ENCODE results near the gene KRTAP10-8. TPM values are rescaled to one million over a fixed set of nuclear protein-coding genes. Genes with fewer than 3 reads are reported as not detected.

The KRTAP10-8 gene
- polyA plus RNA-seq, 1 experiment = not detected

DNA sequence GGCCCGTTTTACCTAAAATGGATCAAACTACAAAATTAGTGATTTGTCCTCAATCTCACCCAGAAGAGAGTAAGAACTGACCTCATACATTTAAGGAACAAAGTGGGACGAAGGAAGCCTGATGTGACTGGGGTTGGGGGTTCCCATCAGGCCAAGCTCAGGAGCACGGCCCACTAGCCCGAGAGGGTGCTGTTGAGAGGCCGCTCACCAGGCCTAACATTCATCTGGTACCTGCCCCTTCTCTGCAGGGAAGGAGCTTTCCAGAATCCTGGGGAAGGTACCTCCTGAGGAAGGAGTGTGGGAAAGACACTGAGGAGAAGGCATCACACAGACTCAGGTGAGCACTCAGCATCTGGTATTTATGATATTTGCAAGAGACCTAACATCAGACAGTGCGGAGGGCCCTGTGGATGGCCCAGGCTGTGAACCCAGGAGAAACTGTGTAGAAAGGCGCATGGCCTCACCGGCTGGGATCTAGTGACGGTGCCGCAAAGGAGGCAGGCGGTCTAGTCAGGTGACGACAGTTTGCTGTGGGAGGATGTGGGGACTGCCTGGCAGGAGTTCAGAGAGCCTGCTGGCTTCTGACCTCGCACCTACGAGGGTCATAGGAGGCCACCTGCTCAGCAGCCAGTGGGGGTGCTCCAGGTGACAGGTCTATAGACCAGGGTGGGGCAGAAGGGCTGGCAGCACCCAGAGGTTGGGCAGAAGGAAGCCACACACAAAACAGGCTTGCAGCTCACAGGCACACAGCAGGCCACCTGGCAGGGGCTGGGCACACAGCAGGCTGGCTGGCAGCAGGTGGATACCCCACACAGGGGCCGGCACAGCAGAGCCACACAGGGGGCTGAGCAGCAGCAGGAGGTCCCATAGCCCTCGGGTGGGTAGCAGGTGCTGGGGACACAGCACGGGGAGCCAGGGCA lies 42.0 kb downstream of the KRTAP10-8 start:
- ChIA-PET CTCF (no interaction called here), POLR2A (no interaction called here)
- Histone ChIP-seq H3K4me3 (ENCODE audit: low read depth, low read length) (no peak overlapping the region), H3K27me3 (ENCODE audit: control insufficient read depth, insufficient read depth, low read length) (no peaks in the 10 kb centered on the region), H3K36me3 (ENCODE audit: control insufficient read depth, insufficient read depth, low read length) (no peaks in the 10 kb centered on the region)
- TF ChIP-seq, protein P1, sequence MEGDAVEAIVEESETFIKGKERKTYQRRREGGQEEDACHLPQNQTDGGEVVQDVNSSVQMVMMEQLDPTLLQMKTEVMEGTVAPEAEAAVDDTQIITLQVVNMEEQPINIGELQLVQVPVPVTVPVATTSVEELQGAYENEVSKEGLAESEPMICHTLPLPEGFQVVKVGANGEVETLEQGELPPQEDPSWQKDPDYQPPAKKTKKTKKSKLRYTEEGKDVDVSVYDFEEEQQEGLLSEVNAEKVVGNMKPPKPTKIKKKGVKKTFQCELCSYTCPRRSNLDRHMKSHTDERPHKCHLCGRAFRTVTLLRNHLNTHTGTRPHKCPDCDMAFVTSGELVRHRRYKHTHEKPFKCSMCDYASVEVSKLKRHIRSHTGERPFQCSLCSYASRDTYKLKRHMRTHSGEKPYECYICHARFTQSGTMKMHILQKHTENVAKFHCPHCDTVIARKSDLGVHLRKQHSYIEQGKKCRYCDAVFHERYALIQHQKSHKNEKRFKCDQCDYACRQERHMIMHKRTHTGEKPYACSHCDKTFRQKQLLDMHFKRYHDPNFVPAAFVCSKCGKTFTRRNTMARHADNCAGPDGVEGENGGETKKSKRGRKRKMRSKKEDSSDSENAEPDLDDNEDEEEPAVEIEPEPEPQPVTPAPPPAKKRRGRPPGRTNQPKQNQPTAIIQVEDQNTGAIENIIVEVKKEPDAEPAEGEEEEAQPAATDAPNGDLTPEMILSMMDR (IDR thresholded peaks at IDR 0.05; ENCODE audit: insufficient read depth, low read depth, low read length) = no peak
- no peak for DNase-seq (ENCODE audit: low read depth)

DNA sequence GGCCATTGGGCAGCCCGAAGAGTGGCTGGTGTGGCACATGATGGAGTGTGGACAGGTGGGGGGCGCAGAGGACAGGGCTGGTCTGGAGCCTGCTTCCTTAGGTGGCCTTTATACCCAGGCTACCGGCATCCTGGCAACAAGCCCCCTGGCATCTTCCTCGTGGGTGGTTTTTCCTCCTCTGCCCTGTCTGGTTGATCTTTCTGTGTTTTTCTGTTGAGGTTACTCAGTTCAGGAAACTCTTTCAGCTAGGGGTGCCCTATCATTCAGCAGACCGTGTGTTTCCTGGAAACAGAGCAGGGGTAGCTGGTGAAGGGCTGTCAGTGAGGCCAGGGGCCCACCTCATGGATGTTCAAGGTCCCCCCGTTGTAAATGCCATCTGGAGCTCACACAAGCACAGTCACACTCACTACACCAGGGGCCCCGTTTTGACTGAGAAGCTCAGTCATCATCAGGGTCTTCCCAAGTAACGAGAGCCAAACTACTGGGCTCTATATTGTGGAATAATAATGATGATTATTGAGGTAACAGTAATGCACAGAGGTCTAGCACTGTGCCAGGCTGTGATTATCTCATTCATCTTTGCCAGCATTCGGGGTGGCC lies 42.8 kb downstream of the KRTAP10-8 start, which contains the start of gene KRTAP12-4:
KRTAP12-4 (minus strand) TSS at position 84 of the 600 bp plus-strand sequence; CDS start at position 39, 45 bp downstream.
- H3K36me3 ChIP-seq (ENCODE audit: control insufficient read depth, insufficient read depth, low read length) = no peaks in the 10 kb centered on the region
- no peaks in the 10 kb centered on the region for H3K27me3 ChIP-seq (ENCODE audit: control insufficient read depth, insufficient read depth, low read length)
- POLR2A ChIA-PET = no interaction called here
- no peak within 1 kb of the TSS for H3K4me3 ChIP-seq (ENCODE audit: low read depth, low read length)
- no peak for DNase-seq (ENCODE audit: low read depth)
- CTCF ChIA-PET = no interaction called here
- TF ChIP-seq, protein P1 (IDR thresholded peaks at IDR 0.05; ENCODE audit: insufficient read depth, low read depth, low read length) = no peak

DNA sequence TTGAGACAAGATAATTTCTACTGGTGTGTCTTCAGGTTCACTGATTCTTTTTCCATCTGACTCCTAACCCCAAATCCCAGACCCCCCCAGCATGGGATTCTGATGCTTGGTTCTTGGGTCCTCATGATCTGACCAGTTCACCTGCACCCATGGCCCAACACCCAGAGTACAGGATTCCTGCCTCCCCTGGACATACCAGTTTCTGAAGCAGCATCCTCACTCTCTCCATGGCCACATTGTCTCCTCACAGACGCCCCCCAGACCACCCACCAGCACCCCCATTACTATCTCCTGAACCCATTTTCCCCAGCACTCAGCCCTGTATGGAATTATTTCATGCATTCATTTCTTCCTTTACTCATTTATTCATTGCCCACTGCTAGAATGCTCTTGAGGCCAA lies 45.0 kb downstream of the KRTAP10-8 start:
- no peak for DNase-seq (ENCODE audit: low read depth)
- H3K4me3 ChIP-seq (ENCODE audit: low read depth, low read length) = no peak overlapping the region
- ChIA-PET CTCF (no interaction called here), POLR2A (no interaction called here)
- H3K27me3 ChIP-seq (ENCODE audit: control insufficient read depth, insufficient read depth, low read length) = no peaks in the 10 kb centered on the region
- no peaks in the 10 kb centered on the region for H3K36me3 ChIP-seq (ENCODE audit: control insufficient read depth, insufficient read depth, low read length)
- TF ChIP-seq, protein P1 (IDR thresholded peaks at IDR 0.05; ENCODE audit: insufficient read depth, low read depth, low read length) = no peak

DNA sequence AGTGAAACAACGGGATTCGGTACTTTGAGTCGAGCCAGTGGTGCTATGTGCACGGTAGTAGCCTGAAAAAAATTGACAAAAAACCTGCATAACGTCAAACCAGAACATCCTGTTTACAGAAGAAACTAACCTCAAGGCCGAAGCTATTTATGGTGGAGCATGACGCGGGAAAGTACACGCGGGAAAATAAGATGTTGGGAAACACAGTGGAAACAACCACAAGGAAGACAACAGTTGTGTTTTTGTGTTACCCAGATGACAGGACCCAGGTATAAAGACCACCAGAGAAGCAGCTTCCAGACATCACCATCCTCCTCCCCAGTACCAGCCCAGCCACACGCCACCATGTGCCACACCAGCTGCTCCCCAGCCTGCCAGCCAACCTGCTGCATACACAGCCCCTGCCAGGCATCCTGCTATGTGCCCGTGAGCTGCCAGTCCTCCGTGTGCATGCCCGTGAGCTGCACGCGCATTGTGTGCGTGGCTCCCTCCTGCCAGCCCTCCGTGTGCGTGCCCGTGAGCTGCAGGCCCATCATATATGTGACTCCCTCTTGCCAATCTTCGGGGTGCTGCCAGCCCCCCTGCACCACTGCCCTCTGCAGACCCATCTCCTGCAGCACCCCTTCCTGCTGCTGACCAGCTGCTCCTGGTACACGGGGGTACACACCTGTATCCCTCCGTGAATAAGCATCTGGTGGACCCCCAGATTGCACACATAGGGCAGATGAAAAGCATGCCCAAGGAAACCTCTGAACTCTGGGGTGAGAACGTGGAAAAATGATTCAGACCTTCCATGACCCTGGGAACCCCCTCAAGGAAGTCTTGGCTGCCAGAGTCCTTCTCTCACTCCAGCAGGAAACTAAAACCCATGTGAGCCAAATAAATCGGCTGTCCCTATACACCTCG lies 46.0 kb downstream of the KRTAP10-8 start, which contains the start of gene KRTAP12-3:
KRTAP12-3 (plus strand) TSS at position 298 of the 906 bp plus-strand sequence; CDS start at position 346, 48 bp downstream.
- Histone ChIP-seq H3K4me3 (ENCODE audit: low read depth, low read length) (no peak within 1 kb of the TSS), H3K27me3 (ENCODE audit: control insufficient read depth, insufficient read depth, low read length) (no peaks in the 10 kb centered on the region), H3K36me3 (ENCODE audit: control insufficient read depth, insufficient read depth, low read length) (no peaks in the 10 kb centered on the region)
- DNase-seq (ENCODE audit: low read depth) = no peak
- ChIA-PET CTCF (no interaction called here), POLR2A (no interaction called here)
- TF ChIP-seq, protein P1 (IDR thresholded peaks at IDR 0.05; ENCODE audit: insufficient read depth, low read depth, low read length) = no peak
